ENCODE data around the gene TENM3.

DNA sequence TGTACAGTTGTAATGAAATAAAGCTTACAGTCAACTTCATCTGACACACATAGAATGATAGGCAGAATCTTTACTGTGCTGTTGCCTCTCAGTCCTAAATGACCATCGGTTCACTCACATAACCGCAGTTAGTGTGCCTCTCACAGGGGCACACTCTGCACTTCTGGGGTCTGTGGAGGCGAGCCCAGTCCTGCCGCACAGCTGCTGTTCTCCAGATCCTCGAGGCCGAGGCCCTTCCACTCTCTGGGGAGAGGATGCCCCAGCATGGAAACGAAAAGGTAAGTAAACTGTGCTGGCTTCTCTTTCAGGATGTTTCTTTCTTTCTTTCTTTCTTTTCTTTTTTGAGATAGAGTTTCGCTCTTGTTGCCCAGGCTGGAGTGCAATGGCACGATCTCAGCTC lies 586.0 kb downstream of the TENM3 start:
- TF ChIP-seq ZFP3 (CRISPR knock-in tag; IDR thresholded peaks at IDR 0.05) (no peak), ZFP30 (CRISPR knock-in tag; IDR thresholded peaks at IDR 0.05) (no peak), RARB (CRISPR knock-in tag; IDR thresholded peaks at IDR 0.05) (no peak)
